Pancreas (tissue), 10 donors: ENCODE data around the gene OSBPL1A. TPM values are rescaled to one million over a fixed set of nuclear protein-coding genes. Genes with fewer than 3 reads are reported as not detected.

Source experiments
- ATAC-seq, 4 donors: fragments of 200-7000 bp; cut with Tn5 transposase; one replicate each; pipeline versions ENCODE4 v1.8.0 to v1.9.1; 2020; ENCODE audit warnings: mild to moderate bottlenecking in 4 of 4, moderate library complexity in 4 of 4
- DNase-seq, 6 donors: peaks; one replicate each; pipeline ENCODE4 v3.0.0-alpha.2; 2020
- FAIRE-seq: peaks from 2 replicates; lab custom pipeline; 2012; peaks lifted over from hg19 to GRCh38; lab: Jason Lieb, UNC
- H3K27ac ChIP-seq, 4 donors: fragments of 200-600 bp; sonication (generic); 1 replicate in 3 of 4; 2 replicates in 1 of 4; pipeline versions ENCODE4 v1.5.0 to v1.8.0; 2020
- H3K27me3 ChIP-seq, 4 donors: fragments of 200-600 bp; one replicate each; pipeline ENCODE4 v1.8.0; 2021
- H3K36me3 ChIP-seq, 3 donors: fragments of 200-600 bp; sonication (generic) in 1 of 3; one replicate each; pipeline versions ENCODE4 v1.5.0 to v1.8.0; 2020 to 2021
- H3K4me1 ChIP-seq, 3 donors: fragments of 200-600 bp; one replicate each; pipeline ENCODE4 v1.8.0; 2021
- H3K4me3 ChIP-seq, 4 donors: fragments of 200-600 bp; sonication (generic) in 2 of 4; one replicate each; pipeline versions ENCODE4 v1.5.0 to v1.8.0; 2020 to 2021
- H3K9me3 ChIP-seq, 4 donors: fragments of 200-600 bp; one replicate each; pipeline ENCODE4 v1.8.0; 2021
- CTCF ChIP-seq, 4 donors: fragments of 200-600 bp; sonication (generic) in 3 of 4; IDR thresholded peaks; one replicate each; pipeline versions ENCODE4 v1.5.0 to v1.8.0; 2021; ENCODE audit warnings: antibody characterized with exemption in 4 of 4
- WGBS, 2 donors: extraction: QIAGEN DNeasy Blood & Tissue Kit; methylation state at CpG; one replicate each; pipeline ENCODE4 v1.1.7; 2013; 5-methylcytosine and 5-hydroxymethylcytosine counted together
- intact Hi-C, 3 donors: fragments of 100-400 bp; cut with DNase I; formaldehyde crosslinking; loops; one replicate each; pipeline versions ENCODE4 v1.11.1 to v1.14.2; 2022
- polyA plus RNA-seq, 2 donors: library from polyadenylated mRNA; stranded (reverse); fragments of 200-250 nt; gene quantifications; one replicate each; pipeline ENCODE4 v1.2.3, GENCODE V29; 2013
- total RNA-seq, 6 donors: library from RNA; stranded (reverse); fragmentation: NEBNext Ultra II Directional in 4 of 6; extraction: Animal tissue kit (Norgen Biotek cat#: 25700) in 4 of 6; gene quantifications; one replicate each; pipeline versions ENCODE4 v1.2.1 to v1.2.4, GENCODE V29; 2021 to 2023
- donor health status: healthy with polysubstance abuse.
- donor health status: DM: no; HTN: no; CAD: no; lungs with moderate emphysema.
- donor health status: DM: no; HTN: no; CAD: no.
- donor health status: control.
- donor health status: control.
- donor health status: Bipolar disorder and iron deficiency.
- donor health status: DM: yes; HTN: yes; CAD: no.
- donor health status: DM: no; HTN: no; CAD: no.
- donor health status: DM: no; HTN: no; CAD: no.
- donor health status: DM: yes; HTN: yes; CAD: no.

Gene OSBPL1A
- total and polyA plus RNA-seq, 8 donors, result 5.8 to 17.9 (median 10.8) TPM

- no peak overlapping the region for H3K4me3 ChIP-seq
- H3K9me3 ChIP-seq, result no peaks in the 10 kb centered on the region
- FAIRE-seq (no peak), ATAC-seq (no peak), DNase-seq (no peak)
- H3K27ac ChIP-seq, result no peak overlapping the region
- H3K36me3 ChIP-seq, result no peaks in the 10 kb centered on the region
- TF ChIP-seq CTCF (IDR thresholded peaks at IDR 0.05), result no peak
- 65 to 73% methylated on average over 3 of the region's 3 CpGs for WGBS, 2 donors
- H3K27me3 ChIP-seq, result no peaks in the 10 kb centered on the region
- H3K4me1 ChIP-seq, result no peaks in the 10 kb centered on the region
- intact Hi-C loops, result no loop called here
These were observed 260.7 kb downstream of the OSBPL1A start for GRCh38 chr18:24136967-24137373.

- H3K9me3 ChIP-seq, result no peaks in the 10 kb centered on the region
- H3K4me1 ChIP-seq, result no peaks in the 10 kb centered on the region
- WGBS, 2 donors, result 53 to 54% methylated on average over 2 of the region's 2 CpGs
- no peak overlapping the region for H3K27ac ChIP-seq
- intact Hi-C loops, result no loop called here
- DNase-seq, result no peak
- no peak for TF ChIP-seq CTCF (IDR thresholded peaks at IDR 0.05)
- ATAC-seq, result no peak
- no peak overlapping the region for H3K4me3 ChIP-seq
- H3K36me3 ChIP-seq, result peaks cover 0 to 9% (median 0%) of the 10 kb centered on the region in 3 donors
- no peak for FAIRE-seq
- no peaks in the 10 kb centered on the region for H3K27me3 ChIP-seq
These were observed 267.1 kb downstream of the OSBPL1A start for GRCh38 chr18:24130494-24130893.

GRCh38 chr18:24128700-24129099 lies 268.9 kb downstream of the OSBPL1A start:
- WGBS, 2 donors, result 93 to 98% methylated on average over 4 of the region's 4 CpGs
- ATAC-seq (no peak), FAIRE-seq (no peak), DNase-seq (no peak)
- Histone ChIP-seq H3K4me1 (no peaks in the 10 kb centered on the region), H3K9me3 (no peaks in the 10 kb centered on the region), H3K4me3 (no peak overlapping the region), H3K27ac (no peak overlapping the region), H3K36me3 (peaks cover 0 to 9% (median 0%) of the 10 kb centered on the region in 3 donors), H3K27me3 (no peaks in the 10 kb centered on the region)
- intact Hi-C loops, result no loop called here
- no peak for TF ChIP-seq CTCF (IDR thresholded peaks at IDR 0.05)

GRCh38 chr18:24127735-24128134 lies 269.9 kb downstream of the OSBPL1A start:
- 74 to 82% methylated on average over 3 of the region's 3 CpGs for WGBS, 2 donors

More at GRCh38 chr18:24127735-24128134, 269.9 kb downstream of the OSBPL1A start:
- Histone ChIP-seq H3K27ac (no peak overlapping the region), H3K4me1 (no peaks in the 10 kb centered on the region), H3K9me3 (no peaks in the 10 kb centered on the region), H3K27me3 (no peaks in the 10 kb centered on the region), H3K36me3 (peaks cover 0 to 9% (median 0%) of the 10 kb centered on the region in 3 donors), H3K4me3 (no peak overlapping the region)
- DNase-seq (no peak), ATAC-seq (no peak), FAIRE-seq (no peak)
- intact Hi-C loops, result no loop called here
- no peak for TF ChIP-seq CTCF (IDR thresholded peaks at IDR 0.05)
